ENCODE data around the gene PPP2R3A.
A peak's percentile ranks its signal among the peaks of the same experiment; 100 is the strongest.
"Not testable (repeated sequence)": the region's sequence is repeated elsewhere in the genome, so short reads cannot be mapped to it uniquely, and the experiment has no call there.

The PPP2R3A gene

GRCh38 chr3:136189859-136190617 lies 224.5 kb downstream of the PPP2R3A start:
- H3K9ac ChIP-seq (ENCODE audit: low read depth, low read length), result no peak overlapping the region
- no peaks in the 10 kb centered on the region for H3K27me3 ChIP-seq (ENCODE audit: insufficient read depth, low read length)
- no peak overlapping the region for H3K27ac ChIP-seq (ENCODE audit: low read depth, low read length)
- WGBS, result 95% methylated on average over 10 of the region's 11 CpGs
- H3K36me3 ChIP-seq (ENCODE audit: insufficient read depth, low read length), result no peaks in the 10 kb centered on the region
- no peak overlapping the region for H3K4me3 ChIP-seq (ENCODE audit: low read length)
- H3K9me3 ChIP-seq (ENCODE audit: insufficient read depth, low read depth, low read length), result no peaks in the 10 kb centered on the region
- peaks cover 26% of the 10 kb centered on the region for H3K4me1 ChIP-seq (ENCODE audit: insufficient read depth, low read length)

GRCh38 chr3:136192195-136192594 lies 226.7 kb downstream of the PPP2R3A start:
- 95% methylated on average over 6 of the region's 6 CpGs for WGBS
- peaks cover 23% of the 10 kb centered on the region for H3K4me1 ChIP-seq (ENCODE audit: insufficient read depth, low read length)
- H3K27ac ChIP-seq (ENCODE audit: low read depth, low read length); H3K36me3 ChIP-seq (ENCODE audit: insufficient read depth, low read length); H3K27me3 ChIP-seq (ENCODE audit: insufficient read depth, low read length); H3K9me3 ChIP-seq (ENCODE audit: insufficient read depth, low read depth, low read length); H3K9ac ChIP-seq (ENCODE audit: low read depth, low read length): not testable (repeated sequence)
- peak overlapping the region; percentile 98 for H3K4me3 ChIP-seq (ENCODE audit: low read length)

GRCh38 chr3:136192831-136193230 lies 227.3 kb downstream of the PPP2R3A start:
- no peak overlapping the region for H3K9ac ChIP-seq (ENCODE audit: low read depth, low read length)
- peaks cover 25% of the 10 kb centered on the region for H3K4me1 ChIP-seq (ENCODE audit: insufficient read depth, low read length)
- H3K27ac ChIP-seq (ENCODE audit: low read depth, low read length), result no peak overlapping the region
- no peaks in the 10 kb centered on the region for H3K9me3 ChIP-seq (ENCODE audit: insufficient read depth, low read depth, low read length)
- no CpG with 5 or more reads among the region's 2 CpGs for WGBS
- H3K36me3 ChIP-seq (ENCODE audit: insufficient read depth, low read length), result no peaks in the 10 kb centered on the region
- peak overlapping the region; percentile 98 for H3K4me3 ChIP-seq (ENCODE audit: low read length)
- no peaks in the 10 kb centered on the region for H3K27me3 ChIP-seq (ENCODE audit: insufficient read depth, low read length)

GRCh38 chr3:136193278-136194054 lies 227.9 kb downstream of the PPP2R3A start:
- Histone ChIP-seq H3K36me3 (ENCODE audit: insufficient read depth, low read length) (no peaks in the 10 kb centered on the region), H3K9me3 (ENCODE audit: insufficient read depth, low read depth, low read length) (peaks cover 2% of the 10 kb centered on the region; the same call in 1 of the 2 replicates), H3K9ac (ENCODE audit: low read depth, low read length) (peak overlapping the region; percentile 84; the same call in 1 of the 2 replicates), H3K4me3 (ENCODE audit: low read length) (peak overlapping the region; percentile 98), H3K4me1 (ENCODE audit: insufficient read depth, low read length) (peaks cover 20% of the 10 kb centered on the region), H3K27me3 (ENCODE audit: insufficient read depth, low read length) (no peaks in the 10 kb centered on the region), H3K27ac (ENCODE audit: low read depth, low read length) (no peak overlapping the region)
- 5% methylated on average over 4 of the region's 6 CpGs for WGBS

GRCh38 chr3:136194409-136195257 lies 229.1 kb downstream of the PPP2R3A start:
- peaks cover 20% of the 10 kb centered on the region for H3K4me1 ChIP-seq (ENCODE audit: insufficient read depth, low read length)
- H3K27ac ChIP-seq (ENCODE audit: low read depth, low read length), result peak overlapping the region; percentile 99
- H3K36me3 ChIP-seq (ENCODE audit: insufficient read depth, low read length), result no peaks in the 10 kb centered on the region
- under 1% methylated on average over 47 of the region's 47 CpGs for WGBS
- H3K9ac ChIP-seq (ENCODE audit: low read depth, low read length), result peak overlapping the region; percentile 84
- peak overlapping the region; percentile 98 for H3K4me3 ChIP-seq (ENCODE audit: low read length)
- no peaks in the 10 kb centered on the region for H3K27me3 ChIP-seq (ENCODE audit: insufficient read depth, low read length)
- peaks cover 5% of the 10 kb centered on the region; the same call in 1 of the 2 replicates for H3K9me3 ChIP-seq (ENCODE audit: insufficient read depth, low read depth, low read length)

GRCh38 chr3:136195258-136196063 lies 229.9 kb downstream of the PPP2R3A start:
- Histone ChIP-seq H3K4me1 (ENCODE audit: insufficient read depth, low read length) (peaks cover 20% of the 10 kb centered on the region), H3K27me3 (ENCODE audit: insufficient read depth, low read length) (no peaks in the 10 kb centered on the region), H3K9me3 (ENCODE audit: insufficient read depth, low read depth, low read length) (peaks cover 5% of the 10 kb centered on the region; the same call in 1 of the 2 replicates), H3K9ac (ENCODE audit: low read depth, low read length) (peak overlapping the region; percentile 84), H3K4me3 (ENCODE audit: low read length) (peak overlapping the region; percentile 98), H3K36me3 (ENCODE audit: insufficient read depth, low read length) (no peaks in the 10 kb centered on the region), H3K27ac (ENCODE audit: low read depth, low read length) (peak overlapping the region; percentile 99)
- under 1% methylated on average over 103 of the region's 103 CpGs for WGBS

- under 1% methylated on average over 37 of the region's 37 CpGs for WGBS
- Histone ChIP-seq H3K4me1 (ENCODE audit: insufficient read depth, low read length) (peaks cover 16% of the 10 kb centered on the region), H3K36me3 (ENCODE audit: insufficient read depth, low read length) (no peaks in the 10 kb centered on the region), H3K4me3 (ENCODE audit: low read length) (peak within 1 kb of the TSS; percentile 98), H3K9ac (ENCODE audit: low read depth, low read length) (peak within 1 kb of the TSS; percentile 84), H3K27me3 (ENCODE audit: insufficient read depth, low read length) (no peaks in the 10 kb centered on the region), H3K9me3 (ENCODE audit: insufficient read depth, low read depth, low read length) (peaks cover 5% of the 10 kb centered on the region; the same call in 1 of the 2 replicates), H3K27ac (ENCODE audit: low read depth, low read length) (peak within 1 kb of the TSS; percentile 99)
Observed at GRCh38 chr3:136196064-136196400, 230.5 kb downstream of the PPP2R3A start, which contains the start of gene MSL2. Gene MSL2 (minus strand): TSS chr3:136196335. CDS start chr3:136195113, 1,222 bp downstream.

- Histone ChIP-seq H3K4me1 (ENCODE audit: insufficient read depth, low read length) (peaks cover 16% of the 10 kb centered on the region), H3K4me3 (ENCODE audit: low read length) (peak overlapping the region; percentile 98), H3K9ac (ENCODE audit: low read depth, low read length) (peak overlapping the region; percentile 84), H3K9me3 (ENCODE audit: insufficient read depth, low read depth, low read length) (peaks cover 5% of the 10 kb centered on the region; the same call in 1 of the 2 replicates), H3K27me3 (ENCODE audit: insufficient read depth, low read length) (no peaks in the 10 kb centered on the region), H3K36me3 (ENCODE audit: insufficient read depth, low read length) (no peaks in the 10 kb centered on the region), H3K27ac (ENCODE audit: low read depth, low read length) (peak overlapping the region; percentile 99)
- under 1% methylated on average over 64 of the region's 64 CpGs for WGBS
Observed at GRCh38 chr3:136196401-136197158, 231.1 kb downstream of the PPP2R3A start.

GRCh38 chr3:136197159-136197793 lies 231.7 kb downstream of the PPP2R3A start:
- no peaks in the 10 kb centered on the region for H3K36me3 ChIP-seq (ENCODE audit: insufficient read depth, low read length)
- H3K27me3 ChIP-seq (ENCODE audit: insufficient read depth, low read length), result no peaks in the 10 kb centered on the region
- peak overlapping the region; percentile 99 for H3K27ac ChIP-seq (ENCODE audit: low read depth, low read length)
- WGBS, result 25% methylated on average over 14 of the region's 15 CpGs
- H3K4me1 ChIP-seq (ENCODE audit: insufficient read depth, low read length), result peaks cover 16% of the 10 kb centered on the region
- peak overlapping the region; percentile 84 for H3K9ac ChIP-seq (ENCODE audit: low read depth, low read length)
- H3K9me3 ChIP-seq (ENCODE audit: insufficient read depth, low read depth, low read length), result peaks cover 5% of the 10 kb centered on the region; the same call in 1 of the 2 replicates
- H3K4me3 ChIP-seq (ENCODE audit: low read length), result peak overlapping the region; percentile 98

All from HUES64 (cell line).